CD14-positive monocyte (primary cell): Measurements from ENCODE around the gene VDAC2. TPM values are rescaled to one million over a fixed set of nuclear protein-coding genes. Genes with fewer than 3 reads are reported as not detected.
A peak's percentile ranks its signal among the peaks of the same experiment; 100 is the strongest.

Experiments
- DNase-seq, 3 donors: peaks; one replicate each; pipeline ENCODE4 v3.0.0-alpha.2; 2011 to 2022
- H2AFZ ChIP-seq: 2 replicates; pipeline ENCODE4 v1.6.0; 2012; ENCODE audit warnings: mild to moderate bottlenecking, low read depth, low read length, inconsistent platforms; ENCODE audit not compliant: insufficient read depth, poor library complexity, severe bottlenecking
- H3K27ac ChIP-seq, 2 donors: 1 replicate in 1 of 2; 2 replicates in 1 of 2; pipeline ENCODE4 v1.5.1; 2012 to 2013; ENCODE audit warnings: low read length in 2 of 2, control low read depth in 1 of 2, inconsistent platforms in 1 of 2, low read depth in 1 of 2, mild to moderate bottlenecking in 1 of 2
- H3K27me3 ChIP-seq, 2 donors: one replicate each; pipeline versions ENCODE4 v1.6.0 to v1.6.1; 2011 to 2013; ENCODE audit warnings: low read length in 2 of 2; ENCODE audit not compliant: control insufficient read depth in 2 of 2, insufficient read depth in 2 of 2
- H3K36me3 ChIP-seq, 2 donors: replicated peaks in 1 of 2; 1 replicate in 1 of 2; 2 replicates in 1 of 2; pipeline versions ENCODE4 v1.5.1 to v1.6.1; 2012 to 2013; ENCODE audit warnings: low read length in 2 of 2, control low read depth in 1 of 2, inconsistent platforms in 1 of 2, mild to moderate bottlenecking in 1 of 2; ENCODE audit not compliant: insufficient read depth in 2 of 2, control insufficient read depth in 1 of 2
- H3K4me1 ChIP-seq, 2 donors: 1 replicate in 1 of 2; 2 replicates in 1 of 2; pipeline versions ENCODE4 v1.5.1 to v1.6.1; 2012 to 2013; ENCODE audit warnings: low read length in 2 of 2, control low read depth in 1 of 2, inconsistent platforms in 1 of 2, mild to moderate bottlenecking in 1 of 2, moderate library complexity in 1 of 2; ENCODE audit not compliant: insufficient read depth in 2 of 2, control insufficient read depth in 1 of 2
- H3K4me2 ChIP-seq: replicated peaks from 2 replicates; pipeline ENCODE3; 2012; ENCODE audit warnings: low read length, moderate library complexity, mild to moderate bottlenecking; ENCODE audit not compliant: poor library complexity, severe bottlenecking; ENCODE audit errors: extremely low read depth
- H3K4me3 ChIP-seq, 3 experiments: fragments of 200-600 bp in 1 of 3; sonication (generic) in 1 of 3; replicated peaks in 1 of 3; 1 replicate in 2 of 3; 2 replicates in 1 of 3; pipeline ENCODE4 v1.5.1; 2011 to 2013; ENCODE audit warnings: low read length in 3 of 3, mild to moderate bottlenecking in 3 of 3, control low read depth in 2 of 3, low read depth in 2 of 3, inconsistent platforms in 1 of 3, moderate library complexity in 1 of 3
- H3K79me2 ChIP-seq: 2 replicates; pipeline ENCODE4 v1.6.0; 2012; ENCODE audit warnings: mild to moderate bottlenecking, control low read depth, inconsistent platforms, low read length, moderate library complexity; ENCODE audit not compliant: insufficient read depth
- H3K9ac ChIP-seq: 2 replicates; pipeline ENCODE4 v1.6.0; 2017; ENCODE audit warnings: low read length, mild to moderate bottlenecking; ENCODE audit not compliant: insufficient read depth, poor library complexity, severe bottlenecking
- H3K9me3 ChIP-seq, 2 donors: replicated peaks in 1 of 2; 1 replicate in 1 of 2; 2 replicates in 1 of 2; pipeline versions ENCODE4 v1.5.1 to v1.6.1; 2012 to 2013; ENCODE audit warnings: low read length in 2 of 2, control low read depth in 1 of 2; ENCODE audit not compliant: control insufficient read depth in 1 of 2, insufficient read depth in 1 of 2
- H4K20me1 ChIP-seq: 2 replicates; pipeline ENCODE4 v1.6.0; 2012; ENCODE audit warnings: mild to moderate bottlenecking, low read length, control low read depth, moderate library complexity; ENCODE audit not compliant: insufficient read depth
- H3K27ac Mint-ChIP-seq, 7 donors: one replicate each; pipeline ENCODE4 v1.8.0; 2020; ENCODE audit warnings: mild to moderate bottlenecking in 7 of 7, mixed read lengths in 7 of 7, moderate library complexity in 6 of 7, inconsistent platforms in 2 of 7
- H3K27me3 Mint-ChIP-seq, 3 donors: one replicate each; pipeline ENCODE4 v1.8.0; 2021 to 2022; ENCODE audit warnings: low read depth in 3 of 3, mild to moderate bottlenecking in 3 of 3, mixed read lengths in 3 of 3, moderate library complexity in 3 of 3, inconsistent platforms in 1 of 3
- H3K36me3 Mint-ChIP-seq, 2 donors: one replicate each; pipeline ENCODE4 v1.8.0; 2020; ENCODE audit warnings: mixed read lengths in 2 of 2, inconsistent platforms in 1 of 2, mild to moderate bottlenecking in 1 of 2
- H3K4me1 Mint-ChIP-seq: one replicate; pipeline ENCODE4 v1.8.0; 2020; ENCODE audit warnings: mild to moderate bottlenecking, mixed read lengths
- H3K4me3 Mint-ChIP-seq, 2 donors: one replicate each; pipeline ENCODE4 v1.8.0; 2020; ENCODE audit warnings: mild to moderate bottlenecking in 2 of 2, mixed read lengths in 2 of 2, moderate library complexity in 1 of 2
- H3K9me3 Mint-ChIP-seq, 7 donors: one replicate each; pipeline ENCODE4 v1.8.0; 2020 to 2022; ENCODE audit warnings: mixed read lengths in 7 of 7, mild to moderate bottlenecking in 6 of 7, moderate library complexity in 6 of 7, inconsistent platforms in 2 of 7
- WGBS: methylation state at CpG from one replicate; pipeline ENCODE4 v1.1.5; 2013; ENCODE audit warnings: missing lambda C conversion rate; ENCODE audit not compliant: insufficient coverage; 5-methylcytosine and 5-hydroxymethylcytosine counted together
- intact Hi-C, 2 donors: fragments of 100-400 bp; cut with micrococcal nuclease; formaldehyde crosslinking; loops; one replicate each; pipeline versions ENCODE4 v1.15.0 to v1.15.1; 2023
- polyA plus RNA-seq, 3 donors: library from polyadenylated mRNA; depleted of rRNA in 1 of 3; unstranded in 2 of 3; stranded (reverse) in 1 of 3; fragments of 300-500 nt in 2 of 3; fragments of >200 nt in 1 of 3; fragmentation: Illumina TruSeq in 2 of 3; gene quantifications; 1 replicate in 2 of 3; 2 replicates in 1 of 3; pipeline ENCODE4 v1.2.3, GENCODE V29; 2012 to 2021
- TF ChIP-seq, protein P1 (sequence below): fragments of 200-600 bp; IDR thresholded peaks from one replicate; pipeline ENCODE4 v1.8.0; 2022; ENCODE audit warnings: antibody characterized with exemption, mild to moderate bottlenecking

Gene VDAC2
- polyA plus RNA-seq, 3 donors = 71.2 to 154 (median 139) TPM

DNA sequence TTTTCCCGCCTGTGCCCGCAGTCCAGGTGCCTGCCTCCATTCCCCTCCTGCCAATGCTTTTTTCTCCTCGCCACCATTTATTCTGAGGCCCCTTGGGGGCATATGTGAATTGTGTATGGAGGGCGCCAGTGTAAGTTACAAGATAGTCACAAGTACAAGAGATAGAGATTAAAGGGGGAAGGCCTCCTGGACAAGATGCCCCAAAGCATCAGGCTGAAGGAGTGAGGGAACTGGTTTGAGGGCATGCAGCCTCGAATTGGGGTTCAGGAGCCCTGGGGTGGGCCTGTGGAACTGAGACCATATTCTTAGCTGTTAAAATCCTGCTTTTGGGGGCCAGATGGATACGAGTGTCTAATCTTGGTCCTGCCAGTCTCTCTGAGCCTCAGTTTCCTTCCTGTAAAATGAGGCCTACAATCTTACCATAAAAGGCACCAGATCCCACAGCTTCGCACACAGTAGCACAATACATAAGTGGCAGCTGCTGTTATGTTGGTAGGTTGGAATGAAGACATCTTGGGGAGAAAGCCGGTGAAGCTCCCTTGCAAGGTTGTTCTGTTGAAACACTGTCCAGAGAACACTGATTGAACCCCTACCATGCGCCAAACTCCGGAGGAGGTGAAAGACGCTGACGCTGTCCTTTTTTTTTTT, 25.7 kb downstream of the VDAC2 start:
- Histone ChIP-seq H3K4me3 (peak overlapping the region in 1 of 3 experiments; percentile 87), H3K36me3 (peaks cover 12 to 16% of the 10 kb centered on the region in 2 donors), H3K27ac (no peak overlapping the region), H3K27me3 (no peaks in the 10 kb centered on the region), H2AFZ (peak overlapping the region; percentile 94), H4K20me1 (peaks cover 8% of the 10 kb centered on the region), H3K9ac (no peak overlapping the region), H3K9me3 (no peaks in the 10 kb centered on the region), H3K79me2 (no peaks in the 10 kb centered on the region), H3K4me1 (peaks cover 16 to 25% of the 10 kb centered on the region in 2 donors), H3K4me2 (peak overlapping the region; percentile 98)
- peak overlapping the region in 2 of 7 donors; percentile 36 to 63 for H3K27ac Mint-ChIP-seq
- intact Hi-C loops = loop anchor here (5.0 to 10.0 kb wide), 4 partner anchors 192 to 989 kb away; partner anchors contain the start of gene KAT6B (in 1 of the 2)
- peaks cover 0 to 3% (median 0%) of the 10 kb centered on the region in 3 donors for H3K27me3 Mint-ChIP-seq
- H3K36me3 Mint-ChIP-seq = peaks cover 15 to 21% of the 10 kb centered on the region in 2 donors
- peaks cover 13% of the 10 kb centered on the region for H3K4me1 Mint-ChIP-seq
- 68% methylated on average over 6 of the region's 12 CpGs for WGBS
- peak overlapping the region in 1 of 2 donors; percentile 80 for H3K4me3 Mint-ChIP-seq
- DNase-seq = no peak
- TF ChIP-seq, protein P1, sequence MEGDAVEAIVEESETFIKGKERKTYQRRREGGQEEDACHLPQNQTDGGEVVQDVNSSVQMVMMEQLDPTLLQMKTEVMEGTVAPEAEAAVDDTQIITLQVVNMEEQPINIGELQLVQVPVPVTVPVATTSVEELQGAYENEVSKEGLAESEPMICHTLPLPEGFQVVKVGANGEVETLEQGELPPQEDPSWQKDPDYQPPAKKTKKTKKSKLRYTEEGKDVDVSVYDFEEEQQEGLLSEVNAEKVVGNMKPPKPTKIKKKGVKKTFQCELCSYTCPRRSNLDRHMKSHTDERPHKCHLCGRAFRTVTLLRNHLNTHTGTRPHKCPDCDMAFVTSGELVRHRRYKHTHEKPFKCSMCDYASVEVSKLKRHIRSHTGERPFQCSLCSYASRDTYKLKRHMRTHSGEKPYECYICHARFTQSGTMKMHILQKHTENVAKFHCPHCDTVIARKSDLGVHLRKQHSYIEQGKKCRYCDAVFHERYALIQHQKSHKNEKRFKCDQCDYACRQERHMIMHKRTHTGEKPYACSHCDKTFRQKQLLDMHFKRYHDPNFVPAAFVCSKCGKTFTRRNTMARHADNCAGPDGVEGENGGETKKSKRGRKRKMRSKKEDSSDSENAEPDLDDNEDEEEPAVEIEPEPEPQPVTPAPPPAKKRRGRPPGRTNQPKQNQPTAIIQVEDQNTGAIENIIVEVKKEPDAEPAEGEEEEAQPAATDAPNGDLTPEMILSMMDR = peak; percentile 76
- H3K9me3 Mint-ChIP-seq = no peaks in the 10 kb centered on the region

GRCh38 chr10:75238182-75239095, 27.8 kb downstream of the VDAC2 start:
- TF ChIP-seq, protein P1 = no peak
- peaks cover 4% of the 10 kb centered on the region for H4K20me1 ChIP-seq
- peaks cover 16 to 25% of the 10 kb centered on the region in 2 donors for H3K4me1 ChIP-seq
- H3K79me2 ChIP-seq = no peaks in the 10 kb centered on the region
- intact Hi-C loops = loop anchor here (5.0 to 10.0 kb wide), 4 partner anchors 194 to 991 kb away; partner anchors contain the start of gene KAT6B (in 1 of the 2)
- H3K36me3 Mint-ChIP-seq = peaks cover 0 to under 1% of the 10 kb centered on the region in 2 donors
- no peak overlapping the region for H3K27ac ChIP-seq
- peak overlapping the region in 1 of 7 donors; percentile 32 for H3K27ac Mint-ChIP-seq
- no peaks in the 10 kb centered on the region for H3K27me3 ChIP-seq
- H3K27me3 Mint-ChIP-seq = peaks cover 0 to 6% (median 1%) of the 10 kb centered on the region in 3 donors
- no peak overlapping the region for H3K4me3 Mint-ChIP-seq
- H3K4me2 ChIP-seq = no peak overlapping the region
- 93% methylated on average over 28 of the region's 37 CpGs for WGBS
- peaks cover 10% of the 10 kb centered on the region for H3K4me1 Mint-ChIP-seq
- no peaks in the 10 kb centered on the region for H3K9me3 ChIP-seq
- no peaks in the 10 kb centered on the region for H3K36me3 ChIP-seq
- no peak overlapping the region for H3K9ac ChIP-seq
- H3K4me3 ChIP-seq = no peak overlapping the region
- no peak overlapping the region for H2AFZ ChIP-seq
- DNase-seq = no peak
- H3K9me3 Mint-ChIP-seq = no peaks in the 10 kb centered on the region
